ENCODE data around the gene CHST11.
"Not testable (repeated sequence)": the region's sequence is repeated elsewhere in the genome, so short reads cannot be mapped to it uniquely, and the experiment has no call there.

CHST11 gene

GRCh38 chr12:104604070-104604994, 147.6 kb downstream of the CHST11 start:
- Histone ChIP-seq H3K4me3 (ENCODE audit: low read depth in 1 of 2, low read length in 2 of 2) (no peak overlapping the region), H3K27me3 (ENCODE audit: low read depth, low read length) (no peaks in the 10 kb centered on the region), H3K27ac (ENCODE audit: low read length) (peak overlapping the region; percentile 60), H3K4me1 (ENCODE audit: control insufficient read depth in 1 of 2, insufficient read depth in 2 of 2, low read length in 2 of 2) (peaks cover 0 to 5% of the 10 kb centered on the region in 2 donors), H3K9me3 (ENCODE audit: control insufficient read depth in 1 of 2, low read length in 2 of 2) (no peaks in the 10 kb centered on the region), H3K36me3 (ENCODE audit: control insufficient read depth in 1 of 2, insufficient read depth in 2 of 2, low read length in 2 of 2) (no peaks in the 10 kb centered on the region)

GRCh38 chr12:104604995-104605675, 148.4 kb downstream of the CHST11 start:
- Histone ChIP-seq H3K9me3 (ENCODE audit: control insufficient read depth in 1 of 2, low read length in 2 of 2) (no peaks in the 10 kb centered on the region), H3K27ac (ENCODE audit: low read length) (peak overlapping the region; percentile 60), H3K27me3 (ENCODE audit: low read depth, low read length) (no peaks in the 10 kb centered on the region), H3K4me1 (ENCODE audit: control insufficient read depth in 1 of 2, insufficient read depth in 2 of 2, low read length in 2 of 2) (peaks cover 0 to 5% of the 10 kb centered on the region in 2 donors), H3K36me3 (ENCODE audit: control insufficient read depth in 1 of 2, insufficient read depth in 2 of 2, low read length in 2 of 2) (no peaks in the 10 kb centered on the region), H3K4me3 (ENCODE audit: low read depth in 1 of 2, low read length in 2 of 2) (no peak overlapping the region)

- Histone ChIP-seq H3K4me3 (ENCODE audit: low read depth in 1 of 2, low read length in 2 of 2) (no peak overlapping the region), H3K27ac (ENCODE audit: low read length) (no peak overlapping the region), H3K36me3 (ENCODE audit: control insufficient read depth in 1 of 2, insufficient read depth in 2 of 2, low read length in 2 of 2) (no peaks in the 10 kb centered on the region), H3K4me1 (ENCODE audit: control insufficient read depth in 1 of 2, insufficient read depth in 2 of 2, low read length in 2 of 2) (peaks cover 0 to 6% of the 10 kb centered on the region in 2 donors), H3K27me3 (ENCODE audit: low read depth, low read length) (no peaks in the 10 kb centered on the region), H3K9me3 (ENCODE audit: control insufficient read depth in 1 of 2, low read length in 2 of 2) (no peaks in the 10 kb centered on the region)
These were observed 148.9 kb downstream of the CHST11 start for GRCh38 chr12:104605685-104606084.

- no peak overlapping the region for H3K4me3 ChIP-seq (ENCODE audit: low read depth in 1 of 2, low read length in 2 of 2)
- no peaks in the 10 kb centered on the region for H3K27me3 ChIP-seq (ENCODE audit: low read depth, low read length)
- H3K36me3 ChIP-seq (ENCODE audit: control insufficient read depth in 1 of 2, insufficient read depth in 2 of 2, low read length in 2 of 2): no peaks in the 10 kb centered on the region
- H3K27ac ChIP-seq (ENCODE audit: low read length): no peak overlapping the region
- no peaks in the 10 kb centered on the region for H3K9me3 ChIP-seq (ENCODE audit: control insufficient read depth in 1 of 2, low read length in 2 of 2)
- peaks cover 0 to 3% of the 10 kb centered on the region in 2 donors for H3K4me1 ChIP-seq (ENCODE audit: control insufficient read depth in 1 of 2, insufficient read depth in 2 of 2, low read length in 2 of 2)
These were observed 152.2 kb downstream of the CHST11 start for GRCh38 chr12:104608998-104609397.

- Histone ChIP-seq H3K4me3 (ENCODE audit: low read depth in 1 of 2, low read length in 2 of 2) (no peak overlapping the region), H3K27ac (ENCODE audit: low read length) (no peak overlapping the region), H3K36me3 (ENCODE audit: control insufficient read depth in 1 of 2, insufficient read depth in 2 of 2, low read length in 2 of 2) (no peaks in the 10 kb centered on the region), H3K27me3 (ENCODE audit: low read depth, low read length) (no peaks in the 10 kb centered on the region), H3K9me3 (ENCODE audit: control insufficient read depth in 1 of 2, low read length in 2 of 2) (no peaks in the 10 kb centered on the region), H3K4me1 (ENCODE audit: control insufficient read depth in 1 of 2, insufficient read depth in 2 of 2, low read length in 2 of 2) (peaks cover 0 to 3% of the 10 kb centered on the region in 2 donors)
These were observed 152.7 kb downstream of the CHST11 start for GRCh38 chr12:104609445-104609844.

GRCh38 chr12:104610513-104611235, 153.9 kb downstream of the CHST11 start:
- no peaks in the 10 kb centered on the region for H3K27me3 ChIP-seq (ENCODE audit: low read depth, low read length)
- no peak overlapping the region for H3K27ac ChIP-seq (ENCODE audit: low read length)
- H3K4me1 ChIP-seq (ENCODE audit: control insufficient read depth in 1 of 2, insufficient read depth in 2 of 2, low read length in 2 of 2): peaks cover 0 to 10% of the 10 kb centered on the region in 2 donors
- no peaks in the 10 kb centered on the region for H3K9me3 ChIP-seq (ENCODE audit: control insufficient read depth in 1 of 2, low read length in 2 of 2)
- H3K36me3 ChIP-seq (ENCODE audit: control insufficient read depth in 1 of 2, insufficient read depth in 2 of 2, low read length in 2 of 2): no peaks in the 10 kb centered on the region
- H3K4me3 ChIP-seq (ENCODE audit: low read depth in 1 of 2, low read length in 2 of 2): no peak overlapping the region

- Histone ChIP-seq H3K27me3 (ENCODE audit: low read depth, low read length) (no peaks in the 10 kb centered on the region), H3K9me3 (ENCODE audit: control insufficient read depth in 1 of 2, low read length in 2 of 2) (no peaks in the 10 kb centered on the region), H3K36me3 (ENCODE audit: control insufficient read depth in 1 of 2, insufficient read depth in 2 of 2, low read length in 2 of 2) (no peaks in the 10 kb centered on the region), H3K27ac (ENCODE audit: low read length) (no peak overlapping the region), H3K4me3 (ENCODE audit: low read depth in 1 of 2, low read length in 2 of 2) (no peak overlapping the region), H3K4me1 (ENCODE audit: control insufficient read depth in 1 of 2, insufficient read depth in 2 of 2, low read length in 2 of 2) (peaks cover 0 to 13% of the 10 kb centered on the region in 2 donors)
These were observed 154.9 kb downstream of the CHST11 start for GRCh38 chr12:104611671-104612070.

- not testable (repeated sequence) for H3K4me3 ChIP-seq (ENCODE audit: low read depth in 1 of 2, low read length in 2 of 2); H3K27ac ChIP-seq (ENCODE audit: low read length)
These were observed 156.6 kb downstream of the CHST11 start for GRCh38 chr12:104613372-104613771.

GRCh38 chr12:104615048-104615561, 158.4 kb downstream of the CHST11 start:
- no peak overlapping the region for H3K4me3 ChIP-seq (ENCODE audit: low read depth in 1 of 2, low read length in 2 of 2)
- H3K9me3 ChIP-seq (ENCODE audit: control insufficient read depth in 1 of 2, low read length in 2 of 2): no peaks in the 10 kb centered on the region
- peaks cover 0 to 13% of the 10 kb centered on the region in 2 donors for H3K4me1 ChIP-seq (ENCODE audit: control insufficient read depth in 1 of 2, insufficient read depth in 2 of 2, low read length in 2 of 2)
- no peaks in the 10 kb centered on the region for H3K36me3 ChIP-seq (ENCODE audit: control insufficient read depth in 1 of 2, insufficient read depth in 2 of 2, low read length in 2 of 2)
- H3K27me3 ChIP-seq (ENCODE audit: low read depth, low read length): no peaks in the 10 kb centered on the region
- H3K27ac ChIP-seq (ENCODE audit: low read length): no peak overlapping the region

More at GRCh38 chr12:104613372-104613771, 156.6 kb downstream of the CHST11 start:
- not testable (repeated sequence) for H3K9me3 ChIP-seq (ENCODE audit: control insufficient read depth in 1 of 2, low read length in 2 of 2); H3K36me3 ChIP-seq (ENCODE audit: control insufficient read depth in 1 of 2, insufficient read depth in 2 of 2, low read length in 2 of 2); H3K27me3 ChIP-seq (ENCODE audit: low read depth, low read length)
- H3K4me1 ChIP-seq (ENCODE audit: control insufficient read depth in 1 of 2, insufficient read depth in 2 of 2, low read length in 2 of 2): peaks cover 0 to 13% of the 10 kb centered on the region in 2 donors

- peaks cover 4 to 10% of the 10 kb centered on the region in 2 donors for H3K4me1 ChIP-seq (ENCODE audit: control insufficient read depth in 1 of 2, insufficient read depth in 2 of 2, low read length in 2 of 2)
- H3K27ac ChIP-seq (ENCODE audit: low read length): no peak overlapping the region
- no peak overlapping the region for H3K4me3 ChIP-seq (ENCODE audit: low read depth in 1 of 2, low read length in 2 of 2)
- no peaks in the 10 kb centered on the region for H3K27me3 ChIP-seq (ENCODE audit: low read depth, low read length)
- H3K9me3 ChIP-seq (ENCODE audit: control insufficient read depth in 1 of 2, low read length in 2 of 2): no peaks in the 10 kb centered on the region
- no peaks in the 10 kb centered on the region for H3K36me3 ChIP-seq (ENCODE audit: control insufficient read depth in 1 of 2, insufficient read depth in 2 of 2, low read length in 2 of 2)
These were observed 161.9 kb downstream of the CHST11 start for GRCh38 chr12:104618691-104619090.

- H3K4me1 ChIP-seq (ENCODE audit: control insufficient read depth in 1 of 2, insufficient read depth in 2 of 2, low read length in 2 of 2): peaks cover 4 to 10% of the 10 kb centered on the region in 2 donors
- H3K27me3 ChIP-seq (ENCODE audit: low read depth, low read length): no peaks in the 10 kb centered on the region
- H3K27ac ChIP-seq (ENCODE audit: low read length): no peak overlapping the region
- H3K4me3 ChIP-seq (ENCODE audit: low read depth in 1 of 2, low read length in 2 of 2): no peak overlapping the region
- no peaks in the 10 kb centered on the region for H3K36me3 ChIP-seq (ENCODE audit: control insufficient read depth in 1 of 2, insufficient read depth in 2 of 2, low read length in 2 of 2)
- H3K9me3 ChIP-seq (ENCODE audit: control insufficient read depth in 1 of 2, low read length in 2 of 2): no peaks in the 10 kb centered on the region
These were observed 162.6 kb downstream of the CHST11 start for GRCh38 chr12:104619305-104619704.
